SJCRH30 (cell line): Measurements from ENCODE around the gene MLC1. TPM values are rescaled to one million over a fixed set of nuclear protein-coding genes. Genes with fewer than 3 reads are reported as not detected.

Experiments
- DNase-seq, 2 experiments: peaks; one replicate each; pipeline ENCODE4 v3.0.0-alpha.2; 2015 to 2020
- H3K27ac ChIP-seq: fragments of 250-450 bp; sonication (Bioruptor Pico); 2 replicates; pipeline ENCODE4 v1.5.1; 2020; ENCODE audit warnings: mild to moderate bottlenecking, moderate library complexity
- H3K27me3 ChIP-seq: fragments of 250-450 bp; sonication (Bioruptor Pico); 2 replicates; pipeline ENCODE4 v1.5.1; 2020; ENCODE audit warnings: mild to moderate bottlenecking, moderate library complexity
- H3K36me3 ChIP-seq: fragments of 250-450 bp; sonication (Bioruptor Pico); 2 replicates; pipeline ENCODE4 v1.5.1; 2020; ENCODE audit warnings: mild to moderate bottlenecking, moderate library complexity
- H3K4me1 ChIP-seq: fragments of 250-450 bp; sonication (Bioruptor Pico); 2 replicates; pipeline ENCODE4 v1.5.1; 2020; ENCODE audit warnings: mild to moderate bottlenecking, moderate library complexity
- H3K4me3 ChIP-seq: fragments of 250-450 bp; sonication (Bioruptor Pico); 2 replicates; pipeline ENCODE4 v1.5.1; 2020; ENCODE audit warnings: mild to moderate bottlenecking, moderate library complexity
- H3K9me3 ChIP-seq: fragments of 250-450 bp; sonication (Bioruptor Pico); replicated peaks from 2 replicates; pipeline ENCODE4 v1.5.1; 2020; ENCODE audit warnings: mild to moderate bottlenecking, moderate library complexity
- total RNA-seq: library from RNA; depleted of rRNA; stranded (reverse); fragments of >200 nt; shearing (Covaris generic); gene quantifications from 2 replicates; pipeline ENCODE4 v1.2.3, GENCODE V29; 2014

MLC1 gene
- total RNA-seq, 1 experiment from 2014 or later = 0.04 TPM

GRCh38 chr22:50076646-50077535 lies 8.3 kb downstream of the MLC1 start:
- H3K4me1 ChIP-seq = no peaks in the 10 kb centered on the region
- no peak overlapping the region for H3K27ac ChIP-seq
- H3K36me3 ChIP-seq = no peaks in the 10 kb centered on the region
- peaks cover 37% of the 10 kb centered on the region for H3K27me3 ChIP-seq
- no peak overlapping the region for H3K4me3 ChIP-seq
- H3K9me3 ChIP-seq = no peaks in the 10 kb centered on the region
- DNase-seq = no peak

- H3K4me1 ChIP-seq = no peaks in the 10 kb centered on the region
- no peaks in the 10 kb centered on the region for H3K9me3 ChIP-seq
- no peak overlapping the region for H3K4me3 ChIP-seq
- no peaks in the 10 kb centered on the region for H3K36me3 ChIP-seq
- peaks cover 32% of the 10 kb centered on the region for H3K27me3 ChIP-seq
- H3K27ac ChIP-seq = no peak overlapping the region
- DNase-seq = no peak
Measured at GRCh38 chr22:50074551-50075530, 10.4 kb downstream of the MLC1 start.

DNA sequence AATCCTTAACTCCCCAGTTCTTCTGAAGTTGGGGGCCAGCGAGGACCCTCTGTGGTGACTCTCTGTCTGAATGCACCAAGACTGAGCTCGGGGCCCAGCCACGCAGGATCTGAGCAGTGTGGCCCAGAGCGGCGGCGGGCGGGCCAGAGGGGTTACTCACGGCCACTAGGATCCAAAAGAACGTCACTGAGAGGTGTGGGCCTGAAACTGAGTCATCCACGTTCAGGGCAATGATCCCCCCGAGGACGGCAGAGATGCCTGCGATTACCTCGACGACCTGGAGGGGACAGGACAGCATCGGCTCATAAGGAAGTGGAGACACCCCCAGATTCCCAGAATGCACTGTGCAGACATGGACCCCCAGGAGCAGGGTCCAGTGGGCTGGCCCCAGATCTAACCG lies 11.2 kb downstream of the MLC1 start:
- no peaks in the 10 kb centered on the region for H3K9me3 ChIP-seq
- H3K27ac ChIP-seq = no peak overlapping the region
- H3K36me3 ChIP-seq = no peaks in the 10 kb centered on the region
- H3K27me3 ChIP-seq = peaks cover 29% of the 10 kb centered on the region
- H3K4me3 ChIP-seq = no peak overlapping the region
- no peaks in the 10 kb centered on the region for H3K4me1 ChIP-seq
- DNase-seq = no peak

DNA sequence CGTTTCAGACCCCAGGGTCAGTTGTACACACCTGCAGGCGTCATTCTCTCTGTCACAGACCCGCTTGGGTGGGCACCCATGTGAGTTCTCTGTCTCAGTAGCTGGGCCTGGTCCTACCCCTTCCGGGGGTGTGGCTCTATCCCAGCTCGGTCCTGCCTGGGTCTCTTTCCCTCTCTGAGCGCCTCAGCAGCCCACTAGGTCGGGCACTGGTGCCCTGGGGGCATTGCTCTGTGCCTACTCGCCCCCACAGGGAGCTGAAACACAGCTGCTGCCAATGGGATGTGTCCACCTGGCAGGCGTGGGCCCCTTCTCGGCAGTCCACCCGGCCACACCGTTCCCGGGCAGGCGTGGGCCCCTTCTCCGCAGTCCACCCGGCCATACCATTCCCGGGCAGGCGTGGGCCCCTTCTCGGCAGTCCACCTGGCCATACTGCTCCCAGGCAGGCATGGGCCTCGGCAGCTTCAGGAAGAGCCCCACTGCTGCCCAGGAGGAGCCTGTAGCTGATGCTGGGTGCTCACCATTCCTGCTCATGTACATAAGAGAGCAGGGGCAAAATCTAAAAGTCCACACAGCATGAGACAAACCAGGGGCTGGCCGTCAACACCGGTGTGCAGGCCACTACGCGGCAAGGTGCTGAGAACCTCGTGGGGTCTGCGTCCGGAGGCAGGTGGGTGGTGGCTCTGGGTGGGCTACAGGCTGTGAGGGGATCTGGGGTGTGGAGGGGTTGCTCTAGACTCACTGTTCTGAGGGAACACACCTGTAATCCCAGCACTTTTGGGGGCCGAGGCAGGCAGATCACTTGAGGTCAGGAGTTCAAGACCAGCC lies 12.3 kb downstream of the MLC1 start:
- no peak overlapping the region for H3K4me3 ChIP-seq
- H3K36me3 ChIP-seq = no peaks in the 10 kb centered on the region
- no peak overlapping the region for H3K27ac ChIP-seq
- H3K27me3 ChIP-seq = peaks cover 29% of the 10 kb centered on the region
- no peak for DNase-seq
- H3K9me3 ChIP-seq = no peaks in the 10 kb centered on the region
- no peaks in the 10 kb centered on the region for H3K4me1 ChIP-seq

- no peak for DNase-seq
- Histone ChIP-seq H3K36me3 (no peaks in the 10 kb centered on the region), H3K27ac (no peak overlapping the region), H3K9me3 (no peaks in the 10 kb centered on the region), H3K27me3 (peaks cover 29% of the 10 kb centered on the region), H3K4me1 (no peaks in the 10 kb centered on the region), H3K4me3 (no peak overlapping the region)
Measured at GRCh38 chr22:50072167-50072555, 13.1 kb downstream of the MLC1 start.

DNA sequence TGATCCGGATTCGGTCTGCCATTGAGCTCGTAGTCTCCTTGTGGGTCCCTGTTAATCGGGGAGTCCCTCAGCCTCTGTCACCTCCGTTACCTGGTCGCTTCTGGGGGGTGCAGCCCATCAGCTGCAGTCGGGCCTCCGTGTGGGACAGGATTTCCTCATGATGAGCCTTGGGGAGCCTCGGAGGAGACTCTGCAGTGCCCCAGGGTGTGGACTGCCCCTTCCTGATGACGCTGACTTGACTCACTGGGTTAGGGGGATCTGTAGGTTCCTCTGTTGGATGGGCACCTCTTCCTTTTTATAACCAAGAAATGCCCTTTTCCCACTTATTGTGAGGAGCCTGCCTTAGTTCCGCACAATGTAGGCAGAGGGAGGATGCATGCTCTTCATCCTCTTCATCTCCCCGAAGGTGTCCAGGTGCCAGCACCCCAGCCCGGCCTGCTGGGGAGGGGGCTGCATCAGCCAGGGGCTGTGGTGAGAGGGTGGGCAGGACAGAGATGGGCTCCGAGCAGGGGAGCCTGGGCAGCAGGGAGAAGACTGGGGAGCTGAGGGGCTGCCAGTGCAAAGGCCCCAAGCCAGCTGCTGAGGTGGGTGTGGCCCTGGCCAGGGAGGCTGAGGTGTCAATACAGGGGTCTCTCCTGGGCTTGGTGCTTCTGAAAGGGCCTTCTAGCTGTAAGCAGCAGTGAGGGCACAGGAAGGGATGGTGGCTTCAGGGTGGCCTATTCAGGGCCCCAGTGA lies 13.6 kb downstream of the MLC1 start:
- Histone ChIP-seq H3K9me3 (no peaks in the 10 kb centered on the region), H3K27ac (no peak overlapping the region), H3K4me3 (no peak overlapping the region), H3K36me3 (no peaks in the 10 kb centered on the region), H3K27me3 (peaks cover 26% of the 10 kb centered on the region), H3K4me1 (no peaks in the 10 kb centered on the region)
- DNase-seq = no peak

DNA sequence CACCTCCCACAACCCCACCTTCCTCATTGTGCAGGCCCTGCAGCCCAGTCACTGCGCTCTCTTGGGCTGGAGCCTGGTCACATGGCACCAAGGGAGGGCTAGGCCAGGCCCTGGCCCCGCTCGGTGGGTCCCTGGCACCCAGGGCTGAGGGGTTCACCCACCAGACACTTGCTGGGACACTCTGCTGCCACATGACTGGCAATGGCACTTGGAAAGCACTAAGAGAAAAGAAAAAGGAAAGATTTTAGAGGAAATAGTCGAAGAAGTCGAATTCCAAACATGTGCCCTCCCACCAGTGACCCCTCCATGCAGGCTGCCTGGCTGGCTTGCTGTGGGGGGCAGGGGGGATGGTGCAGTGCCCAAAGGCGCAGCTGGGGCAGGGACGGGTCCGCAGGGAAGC lies 14.9 kb downstream of the MLC1 start:
- no peak for DNase-seq
- Histone ChIP-seq H3K9me3 (no peaks in the 10 kb centered on the region), H3K4me3 (no peak overlapping the region)

DNA sequence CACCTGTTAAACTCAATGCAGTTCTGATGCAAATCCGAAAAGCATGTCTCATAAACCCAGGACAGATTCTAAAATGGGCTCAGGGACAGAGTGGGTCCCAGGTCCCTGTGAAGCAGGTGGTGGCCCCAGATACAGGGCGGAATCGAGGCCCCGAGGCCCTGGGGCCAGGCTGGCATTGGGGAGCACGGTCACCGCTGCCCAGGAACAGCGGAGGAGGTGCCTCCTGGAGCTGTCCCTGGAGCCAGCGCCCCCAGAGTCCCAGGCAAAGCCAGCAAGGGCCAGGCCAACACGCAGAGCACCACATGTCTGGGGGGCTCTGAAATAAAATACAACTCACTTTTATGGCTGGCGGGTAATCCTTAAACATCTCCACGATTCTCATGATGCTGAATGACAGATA lies 17.1 kb downstream of the MLC1 start:
- Histone ChIP-seq H3K36me3 (no peaks in the 10 kb centered on the region), H3K27me3 (0 out of 2 replicates have a peak, but pooled peaks cover 5% of the 10 kb centered on the region), H3K27ac (no peak overlapping the region), H3K4me3 (no peak overlapping the region), H3K9me3 (no peaks in the 10 kb centered on the region), H3K4me1 (no peaks in the 10 kb centered on the region)
- DNase-seq = no peak

More for the DNA sequence above, 14.9 kb downstream of the MLC1 start:
- no peaks in the 10 kb centered on the region for H3K36me3 ChIP-seq
- peaks cover 20% of the 10 kb centered on the region for H3K27me3 ChIP-seq
- no peaks in the 10 kb centered on the region for H3K4me1 ChIP-seq
- no peak overlapping the region for H3K27ac ChIP-seq

- Histone ChIP-seq H3K27ac (no peak overlapping the region), H3K9me3 (no peaks in the 10 kb centered on the region), H3K27me3 (0 out of 2 replicates have a peak, but pooled peaks cover 4% of the 10 kb centered on the region), H3K4me1 (peaks cover 4% of the 10 kb centered on the region), H3K4me3 (no peak overlapping the region), H3K36me3 (no peaks in the 10 kb centered on the region)
- DNase-seq = no peak
Measured at GRCh38 chr22:50067244-50067643, 18.0 kb downstream of the MLC1 start.

- Histone ChIP-seq H3K4me1 (peaks cover 25% of the 10 kb centered on the region), H3K9me3 (no peaks in the 10 kb centered on the region), H3K27me3 (no peaks in the 10 kb centered on the region), H3K4me3 (no peak overlapping the region), H3K27ac (no peak overlapping the region), H3K36me3 (no peaks in the 10 kb centered on the region)
- DNase-seq = no peak
Measured at GRCh38 chr22:50064453-50064852, 20.8 kb downstream of the MLC1 start.

DNA sequence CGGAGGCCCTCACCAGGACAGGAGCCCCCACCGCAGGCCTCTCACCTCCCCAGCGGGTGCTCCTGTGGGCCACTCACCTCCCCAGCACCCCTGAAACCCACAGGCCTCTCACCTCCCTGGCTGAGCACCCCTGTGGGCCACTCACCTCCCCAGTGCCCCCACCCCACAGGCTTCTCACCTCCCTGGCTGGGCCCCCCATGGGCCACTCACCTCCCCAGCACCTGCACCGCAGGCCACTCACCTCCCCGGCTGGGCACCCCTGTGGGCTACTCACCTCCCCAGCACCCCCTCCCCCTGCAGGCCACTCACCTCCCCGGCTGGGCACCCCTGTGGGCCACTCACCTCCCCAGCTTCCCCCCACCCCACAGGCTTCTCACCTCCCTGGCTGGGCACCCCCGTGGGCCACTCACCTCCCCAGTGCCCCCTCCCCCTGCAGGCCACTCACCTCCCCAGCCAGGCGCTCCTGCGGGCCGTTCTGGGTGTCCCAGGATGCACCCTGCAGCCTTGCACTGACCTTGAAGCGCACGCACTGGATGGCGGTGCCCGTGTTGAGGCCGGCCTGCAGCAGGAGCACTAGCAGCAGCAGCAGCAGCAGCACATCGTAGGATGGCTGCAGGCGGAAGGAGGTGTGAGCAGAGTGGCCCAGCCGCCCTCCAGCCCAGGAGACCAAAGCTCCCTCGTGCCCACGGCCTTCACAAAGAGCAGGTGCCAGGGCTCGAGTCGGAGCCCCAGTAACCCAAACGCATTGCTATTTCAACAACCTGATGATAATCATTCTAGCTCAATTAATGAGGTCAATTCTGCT lies 21.4 kb downstream of the MLC1 start:
- DNase-seq = no peak
- Histone ChIP-seq H3K27ac (no peak overlapping the region), H3K27me3 (no peaks in the 10 kb centered on the region), H3K4me3 (no peak overlapping the region), H3K36me3 (no peaks in the 10 kb centered on the region), H3K4me1 (peaks cover 28% of the 10 kb centered on the region), H3K9me3 (no peaks in the 10 kb centered on the region)

- H3K36me3 ChIP-seq = no peaks in the 10 kb centered on the region
- H3K27ac ChIP-seq = no peak overlapping the region
- H3K4me1 ChIP-seq = peaks cover 28% of the 10 kb centered on the region
- no peak overlapping the region for H3K4me3 ChIP-seq
- no peaks in the 10 kb centered on the region for H3K27me3 ChIP-seq
- no peak for DNase-seq
- H3K9me3 ChIP-seq = no peaks in the 10 kb centered on the region
Measured at GRCh38 chr22:50062509-50063135, 22.6 kb downstream of the MLC1 start.

- Histone ChIP-seq H3K9me3 (no peaks in the 10 kb centered on the region), H3K27me3 (no peaks in the 10 kb centered on the region), H3K4me1 (peaks cover 28% of the 10 kb centered on the region), H3K36me3 (no peaks in the 10 kb centered on the region), H3K4me3 (no peak overlapping the region), H3K27ac (no peak overlapping the region)
- DNase-seq = peak; percentile 62 to 70
Measured at GRCh38 chr22:50061824-50062355, 23.3 kb downstream of the MLC1 start.
